GM12865 (cell line): Measurements from ENCODE around the gene NSD2.
"Not testable (repeated sequence)": the region's sequence is repeated elsewhere in the genome, so short reads cannot be mapped to it uniquely, and the experiment has no call there.

Experiments
- DNase-seq: peaks from one replicate; pipeline ENCODE4 v3.0.0; 2010; ENCODE audit warnings: low read depth
- H3K4me3 ChIP-seq: 2 replicates; pipeline ENCODE4 v1.5.1; 2011; ENCODE audit warnings: mild to moderate bottlenecking, low read depth, low read length, control low read depth
- TF ChIP-seq, protein P1 (sequence below): IDR thresholded peaks from 2 replicates; pipeline ENCODE4 v1.5.1; 2011; ENCODE audit warnings: low read length, control low read depth, low read depth, inconsistent platforms; ENCODE audit not compliant: insufficient read depth; ENCODE audit errors: missing control alignments

Gene NSD2

GRCh38 chr4:1834047-1834775 lies 37.0 kb upstream of the NSD2 start:
- TF ChIP-seq, protein P1, sequence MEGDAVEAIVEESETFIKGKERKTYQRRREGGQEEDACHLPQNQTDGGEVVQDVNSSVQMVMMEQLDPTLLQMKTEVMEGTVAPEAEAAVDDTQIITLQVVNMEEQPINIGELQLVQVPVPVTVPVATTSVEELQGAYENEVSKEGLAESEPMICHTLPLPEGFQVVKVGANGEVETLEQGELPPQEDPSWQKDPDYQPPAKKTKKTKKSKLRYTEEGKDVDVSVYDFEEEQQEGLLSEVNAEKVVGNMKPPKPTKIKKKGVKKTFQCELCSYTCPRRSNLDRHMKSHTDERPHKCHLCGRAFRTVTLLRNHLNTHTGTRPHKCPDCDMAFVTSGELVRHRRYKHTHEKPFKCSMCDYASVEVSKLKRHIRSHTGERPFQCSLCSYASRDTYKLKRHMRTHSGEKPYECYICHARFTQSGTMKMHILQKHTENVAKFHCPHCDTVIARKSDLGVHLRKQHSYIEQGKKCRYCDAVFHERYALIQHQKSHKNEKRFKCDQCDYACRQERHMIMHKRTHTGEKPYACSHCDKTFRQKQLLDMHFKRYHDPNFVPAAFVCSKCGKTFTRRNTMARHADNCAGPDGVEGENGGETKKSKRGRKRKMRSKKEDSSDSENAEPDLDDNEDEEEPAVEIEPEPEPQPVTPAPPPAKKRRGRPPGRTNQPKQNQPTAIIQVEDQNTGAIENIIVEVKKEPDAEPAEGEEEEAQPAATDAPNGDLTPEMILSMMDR: no peak
- H3K4me3 ChIP-seq: no peak overlapping the region
- DNase-seq: peak; percentile 80

DNA sequence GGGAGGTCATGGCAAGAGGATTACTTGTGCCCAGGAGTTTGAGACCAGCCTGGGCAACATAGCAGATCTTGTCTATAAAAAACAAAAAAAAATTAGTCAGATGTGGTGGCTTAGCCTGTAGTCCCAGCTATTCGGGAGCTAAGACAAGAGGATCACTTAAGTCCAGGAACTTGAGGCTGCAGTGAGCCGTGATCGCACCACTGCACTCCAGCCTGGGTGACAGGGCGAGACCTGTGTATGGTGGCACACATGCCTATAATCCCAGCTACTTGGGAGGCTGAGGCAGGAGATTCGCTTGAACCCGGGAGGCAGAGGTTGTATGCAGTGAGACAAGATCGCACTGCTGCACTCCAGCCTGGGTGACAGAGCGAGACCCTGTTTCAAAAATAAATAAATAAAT lies 35.4 kb upstream of the NSD2 start:
- not testable (repeated sequence) for DNase-seq, H3K4me3 ChIP-seq

DNA sequence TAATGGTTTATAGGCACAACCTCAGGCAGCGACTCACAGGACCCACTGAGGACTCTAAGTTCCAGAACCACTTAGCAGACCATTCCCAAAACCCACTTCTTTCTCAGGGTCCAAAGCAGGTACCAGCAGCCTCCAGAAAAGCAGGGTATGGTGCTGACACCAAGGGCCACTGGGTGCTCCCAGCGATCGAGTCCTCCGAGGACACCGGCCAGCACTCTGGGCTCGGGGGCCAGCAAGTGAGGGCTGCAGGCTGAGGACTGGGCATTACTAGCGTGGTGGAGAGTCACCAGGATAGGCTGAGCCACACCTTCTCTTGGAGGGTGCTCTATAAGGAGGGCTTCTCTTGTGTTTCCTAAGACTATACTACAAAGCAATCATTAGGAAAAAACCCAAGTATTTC lies 34.5 kb upstream of the NSD2 start:
- DNase-seq: no peak
- H3K4me3 ChIP-seq: no peak overlapping the region
- TF ChIP-seq, protein P1: no peak

DNA sequence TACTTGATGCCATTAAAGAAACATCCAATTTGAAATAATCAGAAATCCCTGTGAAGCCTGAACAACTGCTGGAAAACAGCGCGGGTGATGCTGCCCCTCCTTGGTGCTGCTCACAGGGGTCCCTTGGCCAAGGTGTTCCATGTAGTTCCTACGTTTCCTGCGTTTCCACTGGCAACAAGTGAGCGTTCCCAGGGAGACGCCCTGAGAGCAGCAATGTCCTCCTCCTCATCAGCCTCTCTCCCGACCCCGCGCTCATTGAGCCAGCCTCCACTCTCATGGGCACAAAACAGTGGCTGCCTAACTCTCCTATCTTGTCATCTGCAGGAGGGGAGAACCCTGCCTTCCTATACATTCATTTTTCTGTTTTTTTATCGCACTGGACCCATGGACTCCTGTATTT lies 34.1 kb upstream of the NSD2 start:
- DNase-seq: no peak
- TF ChIP-seq, protein P1: no peak
- no peak overlapping the region for H3K4me3 ChIP-seq

DNA sequence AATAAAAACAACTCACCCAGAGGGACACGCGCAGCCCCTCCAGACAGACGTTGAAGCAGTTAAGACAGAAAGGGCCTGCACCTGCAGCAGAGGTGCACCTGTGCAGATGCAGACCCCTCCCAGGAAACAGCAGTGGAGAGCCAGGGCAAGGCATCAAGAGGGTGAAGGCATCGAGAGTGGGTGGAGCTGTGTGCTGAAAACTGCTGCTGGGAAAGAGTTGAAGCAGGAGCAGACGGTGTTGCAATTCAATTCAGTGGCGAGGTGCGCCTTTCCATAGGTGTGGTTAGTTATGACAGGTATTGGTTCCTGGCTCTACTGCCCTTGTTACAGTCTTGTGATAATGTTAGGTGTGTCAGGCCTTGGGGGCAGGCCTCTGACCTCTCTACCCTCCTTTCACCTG lies 31.9 kb upstream of the NSD2 start:
- H3K4me3 ChIP-seq: no peak overlapping the region
- DNase-seq: no peak
- TF ChIP-seq, protein P1: no peak

GRCh38 chr4:1841201-1841886 lies 29.8 kb upstream of the NSD2 start:
- no peak overlapping the region for H3K4me3 ChIP-seq
- DNase-seq: no peak
- TF ChIP-seq, protein P1: no peak

- TF ChIP-seq, protein P1: no peak
- DNase-seq: no peak
- no peak overlapping the region for H3K4me3 ChIP-seq
These were observed 29.3 kb upstream of the NSD2 start for GRCh38 chr4:1841887-1842210.
